IMR-90 (cell line): Measurements from ENCODE around the gene DOCK1. TPM values are rescaled to one million over a fixed set of nuclear protein-coding genes. Genes with fewer than 3 reads are reported as not detected.

ENCODE experiments used
- ATAC-seq: fragments of 200-7000 bp; cut with Tn5 transposase; 2 replicates; pipeline ENCODE4 v1.9.1; 2020; ENCODE audit warnings: low read depth, mild to moderate bottlenecking, moderate library complexity
- BruUV-seq: library from RNA; stranded (reverse); fragments of 400-500 nt; replicated peaks from 2 replicates; lab custom pipeline; 2021; lab: Mats Ljungman, UMichigan
- CTCF ChIA-PET: fragments of 300-600 bp; formaldehyde crosslinking; extraction: SDS; loops from one replicate; lab custom pipeline; 2021; ENCODE audit warnings: antibody characterized with exemption; lab: Yijun Ruan, JAX
- POLR2A ChIA-PET: fragments of 300-600 bp; sonication (Branson Sonifier 250); formaldehyde crosslinking; loops from one replicate; lab custom pipeline; 2022; ENCODE audit warnings: antibody characterized with exemption; ENCODE audit not compliant: unreplicated experiment; lab: Charles Lee
- DNase-seq: peaks from one replicate; pipeline ENCODE4 v3.0.0; 2013
- H2AFZ ChIP-seq: replicated peaks from 2 replicates; pipeline ENCODE3; 2013; ENCODE audit warnings: low read length, mild to moderate bottlenecking; ENCODE audit not compliant: poor library complexity
- H2AK5ac ChIP-seq: 2 replicates; pipeline ENCODE4 v1.6.1; 2013; ENCODE audit warnings: low read depth, low read length, inconsistent platforms
- H2AK9ac ChIP-seq: replicated peaks from 2 replicates; pipeline ENCODE3; 2013; ENCODE audit warnings: mild to moderate bottlenecking, low read depth, low read length, moderate library complexity; ENCODE audit not compliant: poor library complexity
- H2BK120ac ChIP-seq: 2 replicates; pipeline ENCODE4 v1.6.1; 2013; ENCODE audit warnings: low read depth, low read length, inconsistent platforms
- H2BK15ac ChIP-seq: 3 replicates; pipeline ENCODE4 v1.6.1; 2013; ENCODE audit warnings: low read depth, low read length, inconsistent platforms
- H2BK20ac ChIP-seq: 2 replicates; pipeline ENCODE4 v1.6.1; 2013; ENCODE audit warnings: low read depth, mild to moderate bottlenecking, inconsistent platforms, low read length, moderate library complexity
- H2BK5ac ChIP-seq: 2 replicates; pipeline ENCODE4 v1.6.1; 2013; ENCODE audit warnings: mild to moderate bottlenecking, low read depth, low read length, inconsistent platforms; ENCODE audit not compliant: poor library complexity, severe bottlenecking
- H3K14ac ChIP-seq: replicated peaks from 2 replicates; pipeline ENCODE4 v1.6.1; 2013; ENCODE audit warnings: low read depth, low read length, inconsistent platforms
- H3K18ac ChIP-seq: 2 replicates; pipeline ENCODE4 v1.6.1; 2013; ENCODE audit warnings: low read depth, low read length, control low read depth
- H3K23ac ChIP-seq: 2 replicates; pipeline ENCODE4 v1.6.1; 2013; ENCODE audit warnings: low read depth, low read length, inconsistent platforms
- H3K27ac ChIP-seq: 2 replicates; pipeline ENCODE4 v1.5.1; 2013; ENCODE audit warnings: mild to moderate bottlenecking, control low read depth, low read length; ENCODE audit not compliant: insufficient read depth
- H3K27me3 ChIP-seq: 2 replicates; pipeline ENCODE4 v1.6.1; 2013; ENCODE audit warnings: low read length; ENCODE audit not compliant: control insufficient read depth, insufficient read depth
- H3K36me3 ChIP-seq: 2 replicates; pipeline ENCODE4 v1.6.1; 2013; ENCODE audit warnings: low read length, mixed read lengths; ENCODE audit not compliant: control insufficient read depth, insufficient read depth
- H3K4ac ChIP-seq: 2 replicates; pipeline ENCODE4 v1.6.1; 2013; ENCODE audit warnings: low read depth, low read length, inconsistent platforms
- H3K4me1 ChIP-seq: 2 replicates; pipeline ENCODE4 v1.6.1; 2013; ENCODE audit warnings: low read length, mixed read lengths; ENCODE audit not compliant: control insufficient read depth, insufficient read depth
- H3K4me2 ChIP-seq: 2 replicates; pipeline ENCODE4 v1.6.1; 2013; ENCODE audit warnings: low read depth, mild to moderate bottlenecking, control low read depth, low read length, moderate library complexity
- H3K4me3 ChIP-seq: 2 replicates; pipeline ENCODE4 v1.5.1; 2013; ENCODE audit warnings: low read depth, mild to moderate bottlenecking, control low read depth, low read length, moderate library complexity; ENCODE audit not compliant: insufficient read depth
- H3K56ac ChIP-seq: 2 replicates; pipeline ENCODE4 v1.6.1; 2013; ENCODE audit warnings: low read length, inconsistent platforms; ENCODE audit not compliant: insufficient read depth; ENCODE audit errors: extremely low read depth
- H3K79me1 ChIP-seq, 2 experiments: 2 replicates each; pipeline ENCODE4 v1.6.1; 2013; ENCODE audit warnings: low read length in 2 of 2, inconsistent platforms in 1 of 2, low read depth in 1 of 2
- H3K9ac ChIP-seq: 2 replicates; pipeline ENCODE4 v1.6.1; 2013; ENCODE audit warnings: low read depth, low read length, control low read depth
- H3K9me1 ChIP-seq: 2 replicates; pipeline ENCODE4 v1.6.1; 2013; ENCODE audit warnings: low read length, inconsistent platforms; ENCODE audit not compliant: insufficient read depth
- H3K9me3 ChIP-seq: 2 replicates; pipeline ENCODE4 v1.6.1; 2013; ENCODE audit warnings: low read length; ENCODE audit not compliant: control insufficient read depth, insufficient read depth
- H4K20me1 ChIP-seq: 2 replicates; pipeline ENCODE4 v1.6.1; 2013; ENCODE audit warnings: low read length, inconsistent platforms; ENCODE audit not compliant: insufficient read depth
- H4K5ac ChIP-seq: 2 replicates; pipeline ENCODE4 v1.6.1; 2013; ENCODE audit warnings: mild to moderate bottlenecking, low read depth, low read length, control low read depth
- H4K8ac ChIP-seq, 2 experiments: 2 replicates each; pipeline ENCODE4 v1.6.1; 2013; ENCODE audit warnings: low read depth in 2 of 2, low read length in 2 of 2, control low read depth in 1 of 2, inconsistent platforms in 1 of 2
- H4K91ac ChIP-seq: 2 replicates; pipeline ENCODE4 v1.6.1; 2013; ENCODE audit warnings: low read depth, low read length, inconsistent platforms; ENCODE audit not compliant: insufficient read depth
- BHLHE40 ChIP-seq: fragments of 150-350 bp; IDR thresholded peaks from 2 replicates; pipeline ENCODE4 v1.6.1; 2016; ENCODE audit warnings: mild to moderate bottlenecking, low read depth, low read length
- CEBPB ChIP-seq: IDR thresholded peaks from 2 replicates; pipeline ENCODE4 v1.6.1; 2012; ENCODE audit warnings: low read depth, low read length, improper control_type of control experiment
- CHD1 ChIP-seq: IDR thresholded peaks from 2 replicates; pipeline ENCODE4 v1.6.1; 2012; ENCODE audit warnings: low read depth, low read length, improper control_type of control experiment
- FOS ChIP-seq: fragments of 150-350 bp; IDR thresholded peaks from 2 replicates; pipeline ENCODE4 v1.6.1; 2016; ENCODE audit warnings: low read depth, low read length
- MAFK ChIP-seq: IDR thresholded peaks from 2 replicates; pipeline ENCODE4 v1.6.1; 2012; ENCODE audit warnings: low read depth, low read length, improper control_type of control experiment
- MAZ ChIP-seq: IDR thresholded peaks from 2 replicates; pipeline ENCODE4 v1.6.1; 2012; ENCODE audit warnings: low read depth, mild to moderate bottlenecking, low read length, improper control_type of control experiment, moderate library complexity, borderline replicate concordance
- MXI1 ChIP-seq: IDR thresholded peaks from 2 replicates; pipeline ENCODE4 v1.6.1; 2012; ENCODE audit warnings: low read depth, mild to moderate bottlenecking, low read length, moderate library complexity, borderline replicate concordance
- NFE2L2 ChIP-seq: fragments of 150-350 bp; IDR thresholded peaks from 2 replicates; pipeline ENCODE4 v1.6.1; 2016; ENCODE audit warnings: low read depth, mild to moderate bottlenecking, low read length
- POLR2A ChIP-seq: IDR thresholded peaks from 2 replicates; pipeline ENCODE4 v1.6.1; 2012; ENCODE audit warnings: mild to moderate bottlenecking, low read depth, low read length
- RAD21 ChIP-seq: IDR thresholded peaks from 2 replicates; pipeline ENCODE4 v1.6.1; 2012; ENCODE audit warnings: low read length, improper control_type of control experiment
- RCOR1 ChIP-seq: IDR thresholded peaks from 2 replicates; pipeline ENCODE4 v1.6.1; 2012; ENCODE audit warnings: mild to moderate bottlenecking, low read length, improper control_type of control experiment; ENCODE audit not compliant: insufficient replicate concordance
- RFX5 ChIP-seq: IDR thresholded peaks from 2 replicates; pipeline ENCODE4 v1.8.0; 2012; ENCODE audit warnings: low read depth, mild to moderate bottlenecking, low read length, moderate library complexity
- SMC3 ChIP-seq: fragments of 150-350 bp; IDR thresholded peaks from 2 replicates; pipeline ENCODE4 v1.6.1; 2016; ENCODE audit warnings: low read depth, mild to moderate bottlenecking, antibody characterized with exemption, low read length, moderate library complexity
- WGBS, 2 experiments: methylation state at CpG; one replicate each; pipeline versions ENCODE4 v1.1.5 to v1.1.7; 2013; ENCODE audit warnings: missing lambda C conversion rate in 2 of 2; ENCODE audit not compliant: insufficient read length in 1 of 2; ENCODE audit errors: extremely low coverage in 2 of 2; 5-methylcytosine and 5-hydroxymethylcytosine counted together
- dilution Hi-C: fragments of 300-500 bp; cut with HindIII; formaldehyde crosslinking; loops from one replicate; pipeline ENCODE4 v1.14.3; 2018; ENCODE audit warnings: low sequenced_read_pairs; ENCODE audit not compliant: unreplicated experiment
- in situ Hi-C: fragments of 300-500 bp; cut with MboI; formaldehyde crosslinking; loops from 3 replicates; pipeline ENCODE4 v1.14.3; 2019; ENCODE audit warnings: low sequenced_read_pairs, inconsistent platforms, mixed read lengths
- intact Hi-C: fragments of 100-400 bp; cut with micrococcal nuclease; formaldehyde crosslinking; loops from 2 replicates; pipeline ENCODE4 v1.10.0; 2022
- polyA plus RNA-seq, 3 experiments: library from polyadenylated mRNA; depleted of rRNA; stranded (reverse); fragments of >200 nt; gene quantifications; 2 replicates each; pipeline ENCODE4 v1.2.3, GENCODE V29; 2012; ENCODE audit warnings: low replicate concordance in 1 of 3
- total RNA-seq: library from RNA; depleted of rRNA; stranded (reverse); fragments of >200 nt; gene quantifications from 2 replicates; pipeline ENCODE4 v1.2.3, GENCODE V29; 2012
- TF ChIP-seq, protein P1 (sequence below): conservative IDR thresholded peaks from 2 replicates; pipeline ENCODE4 v1.5.1; 2012; ENCODE audit warnings: mild to moderate bottlenecking, low read depth, low read length, improper control_type of control experiment
- TF ChIP-seq, protein P2 (sequence below): fragments of 150-350 bp; IDR thresholded peaks from 2 replicates; pipeline ENCODE4 v1.6.1; 2016; ENCODE audit warnings: low read depth, mild to moderate bottlenecking, low read length, moderate library complexity, borderline replicate concordance
- TF ChIP-seq, protein P3 (sequence below): fragments of 150-350 bp; IDR thresholded peaks from 2 replicates; pipeline ENCODE4 v1.6.1; 2017; ENCODE audit warnings: mild to moderate bottlenecking, antibody characterized with exemption, low read length, low read depth

Gene DOCK1
- total and polyA plus RNA-seq, 2 of the 4 experiments (the other 2 are of a cell fraction): 28.2 to 71.0 TPM

DNA sequence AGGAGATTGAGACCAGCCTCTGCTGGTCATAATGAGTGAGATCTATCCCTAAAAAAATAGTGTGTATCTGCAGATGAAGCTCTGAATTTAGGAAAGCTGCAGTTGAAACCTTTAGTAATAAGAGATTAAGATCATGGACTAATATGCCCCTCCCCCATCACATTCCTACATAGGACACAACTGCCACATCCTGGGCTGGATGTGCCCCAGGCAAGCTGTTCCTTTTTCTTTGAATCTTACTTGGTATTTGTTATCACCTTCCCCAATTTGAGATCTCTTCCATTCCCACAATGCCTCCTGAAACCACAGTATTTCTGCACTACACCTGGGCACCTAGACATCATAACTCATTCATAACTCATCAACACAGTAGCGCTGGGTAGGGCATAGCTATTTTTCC is 74.1 kb downstream of the DOCK1 start:
- BruUV-seq: no TSS peak
- Histone ChIP-seq H3K4me2 (no peak overlapping the region), H2AFZ (no peak overlapping the region), H3K18ac (no peak overlapping the region), H3K4me1 (peaks cover 4% of the 10 kb centered on the region; the same call in 1 of the 2 replicates), H3K79me1 (peaks cover 23 to 65% of the 10 kb centered on the region in 2 experiments; a peak in 3 of 4 replicates), H3K9me1 (peaks cover 20% of the 10 kb centered on the region), H3K9me3 (no peaks in the 10 kb centered on the region), H3K4ac (no peak overlapping the region), H2BK120ac (no peak overlapping the region), H3K4me3 (no peak overlapping the region), H3K23ac (no peak overlapping the region), H3K14ac (no peak overlapping the region), H2AK5ac (no peak overlapping the region), H3K27ac (no peak overlapping the region), H4K20me1 (peaks cover 7% of the 10 kb centered on the region; the same call in 1 of the 2 replicates), H4K5ac (no peak overlapping the region), H3K27me3 (no peaks in the 10 kb centered on the region), H4K8ac (no peak overlapping the region), H2BK5ac (no peak overlapping the region), H3K56ac (no peak overlapping the region), H2BK20ac (no peak overlapping the region), H3K36me3 (peaks cover 36% of the 10 kb centered on the region), H2AK9ac (no peak overlapping the region), H4K91ac (no peak overlapping the region), H3K9ac (no peak overlapping the region), H2BK15ac (no peak overlapping the region)
- dilution Hi-C loops: no loop called here
- no CpG with 5 or more reads among the region's 1 CpG for WGBS, 2 experiments
- ChIA-PET CTCF (no interaction called here), POLR2A (no interaction called here)
- in situ Hi-C loops: no loop called here
- DNase-seq (no peak), ATAC-seq (no peak)
- intact Hi-C loops: no loop called here
- TF ChIP-seq MAZ: no peak
- TF ChIP-seq CHD1: no peak
- TF ChIP-seq, protein P1, sequence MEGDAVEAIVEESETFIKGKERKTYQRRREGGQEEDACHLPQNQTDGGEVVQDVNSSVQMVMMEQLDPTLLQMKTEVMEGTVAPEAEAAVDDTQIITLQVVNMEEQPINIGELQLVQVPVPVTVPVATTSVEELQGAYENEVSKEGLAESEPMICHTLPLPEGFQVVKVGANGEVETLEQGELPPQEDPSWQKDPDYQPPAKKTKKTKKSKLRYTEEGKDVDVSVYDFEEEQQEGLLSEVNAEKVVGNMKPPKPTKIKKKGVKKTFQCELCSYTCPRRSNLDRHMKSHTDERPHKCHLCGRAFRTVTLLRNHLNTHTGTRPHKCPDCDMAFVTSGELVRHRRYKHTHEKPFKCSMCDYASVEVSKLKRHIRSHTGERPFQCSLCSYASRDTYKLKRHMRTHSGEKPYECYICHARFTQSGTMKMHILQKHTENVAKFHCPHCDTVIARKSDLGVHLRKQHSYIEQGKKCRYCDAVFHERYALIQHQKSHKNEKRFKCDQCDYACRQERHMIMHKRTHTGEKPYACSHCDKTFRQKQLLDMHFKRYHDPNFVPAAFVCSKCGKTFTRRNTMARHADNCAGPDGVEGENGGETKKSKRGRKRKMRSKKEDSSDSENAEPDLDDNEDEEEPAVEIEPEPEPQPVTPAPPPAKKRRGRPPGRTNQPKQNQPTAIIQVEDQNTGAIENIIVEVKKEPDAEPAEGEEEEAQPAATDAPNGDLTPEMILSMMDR: no peak
- no peak for TF ChIP-seq MXI1
- TF ChIP-seq, protein P2, sequence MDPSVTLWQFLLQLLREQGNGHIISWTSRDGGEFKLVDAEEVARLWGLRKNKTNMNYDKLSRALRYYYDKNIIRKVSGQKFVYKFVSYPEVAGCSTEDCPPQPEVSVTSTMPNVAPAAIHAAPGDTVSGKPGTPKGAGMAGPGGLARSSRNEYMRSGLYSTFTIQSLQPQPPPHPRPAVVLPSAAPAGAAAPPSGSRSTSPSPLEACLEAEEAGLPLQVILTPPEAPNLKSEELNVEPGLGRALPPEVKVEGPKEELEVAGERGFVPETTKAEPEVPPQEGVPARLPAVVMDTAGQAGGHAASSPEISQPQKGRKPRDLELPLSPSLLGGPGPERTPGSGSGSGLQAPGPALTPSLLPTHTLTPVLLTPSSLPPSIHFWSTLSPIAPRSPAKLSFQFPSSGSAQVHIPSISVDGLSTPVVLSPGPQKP: no peak
- TF ChIP-seq RAD21: no peak
- no peak for TF ChIP-seq RFX5
- TF ChIP-seq BHLHE40: no peak
- TF ChIP-seq NFE2L2: no peak
- no peak for TF ChIP-seq RCOR1
- no peak for TF ChIP-seq SMC3
- TF ChIP-seq, protein P3, sequence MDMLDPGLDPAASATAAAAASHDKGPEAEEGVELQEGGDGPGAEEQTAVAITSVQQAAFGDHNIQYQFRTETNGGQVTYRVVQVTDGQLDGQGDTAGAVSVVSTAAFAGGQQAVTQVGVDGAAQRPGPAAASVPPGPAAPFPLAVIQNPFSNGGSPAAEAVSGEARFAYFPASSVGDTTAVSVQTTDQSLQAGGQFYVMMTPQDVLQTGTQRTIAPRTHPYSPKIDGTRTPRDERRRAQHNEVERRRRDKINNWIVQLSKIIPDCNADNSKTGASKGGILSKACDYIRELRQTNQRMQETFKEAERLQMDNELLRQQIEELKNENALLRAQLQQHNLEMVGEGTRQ: no peak
- TF ChIP-seq MAFK: no peak
- TF ChIP-seq FOS: no peak
- TF ChIP-seq POLR2A: no peak
- no peak for TF ChIP-seq CEBPB
